Bronchial epithelial cell (primary cell): ENCODE results near the gene GMCL1. TPM values are rescaled to one million over a fixed set of nuclear protein-coding genes. Genes with fewer than 3 reads are reported as not detected.

Source experiments
- DNase-seq: peaks from one replicate; pipeline ENCODE4 v3.0.0-alpha.2; 2010; ENCODE audit warnings: low read depth
- FAIRE-seq: peaks from 2 replicates; lab custom pipeline; 2011; peaks lifted over from hg19 to GRCh38; lab: Jason Lieb, UNC
- H3K27me3 ChIP-seq: 2 replicates; pipeline ENCODE4 v1.5.1; 2011; ENCODE audit warnings: low read length; ENCODE audit not compliant: control insufficient read depth, insufficient read depth
- H3K36me3 ChIP-seq: 2 replicates; pipeline ENCODE4 v1.5.1; 2011; ENCODE audit warnings: low read length; ENCODE audit not compliant: control insufficient read depth, insufficient read depth
- H3K4me3 ChIP-seq: 2 replicates; pipeline ENCODE4 v1.5.1; 2011; ENCODE audit warnings: mild to moderate bottlenecking, low read depth, low read length, control low read depth
- CTCF ChIP-seq: IDR thresholded peaks from 2 replicates; pipeline ENCODE4 v1.5.1; 2011; ENCODE audit warnings: mild to moderate bottlenecking, moderate library complexity, low read length, control low read depth, inconsistent platforms; ENCODE audit not compliant: insufficient read depth, severe bottlenecking
- total RNA-seq: library from RNA; depleted of rRNA; stranded (reverse); fragments of >200 nt; gene quantifications from 2 replicates; pipeline ENCODE4 v1.2.1, GENCODE V29; 2014

GMCL1 gene
- total RNA-seq, 1 donor from 2014 or later, result 9.5 TPM

DNA sequence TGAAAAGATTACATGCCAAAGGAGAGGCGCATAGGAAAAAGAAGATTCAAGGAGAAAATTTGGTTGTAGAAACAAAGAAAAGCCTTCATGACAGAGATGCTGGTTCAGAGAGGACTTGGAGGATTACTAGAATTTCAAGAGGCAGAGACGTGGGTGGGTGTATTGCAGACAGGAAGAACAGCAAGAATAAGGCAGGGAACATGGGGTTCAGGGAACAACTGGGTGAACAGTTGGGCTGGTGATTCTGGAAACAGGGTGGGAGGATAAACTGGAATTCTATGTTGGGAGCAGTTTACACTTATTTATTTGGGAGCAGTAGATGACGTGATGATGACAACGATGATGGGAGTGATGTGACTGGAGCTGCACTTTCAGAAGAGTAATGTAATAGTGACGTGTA, 18.4 kb upstream of the GMCL1 start:
- Histone ChIP-seq H3K36me3 (peaks cover 22% of the 10 kb centered on the region), H3K27me3 (no peaks in the 10 kb centered on the region), H3K4me3 (no peak overlapping the region)
- TF ChIP-seq CTCF, result no peak
- FAIRE-seq, result no peak
- no peak for DNase-seq

- DNase-seq (no peak), FAIRE-seq (no peak)
- no peak overlapping the region for H3K4me3 ChIP-seq
- peaks cover 19% of the 10 kb centered on the region for H3K36me3 ChIP-seq
- TF ChIP-seq CTCF, result no peak
- no peaks in the 10 kb centered on the region for H3K27me3 ChIP-seq
Measured at GRCh38 chr2:69811591-69811990, 17.9 kb upstream of the GMCL1 start.

GRCh38 chr2:69815717-69816116, 13.7 kb upstream of the GMCL1 start:
- H3K4me3 ChIP-seq, result no peak overlapping the region
- no peaks in the 10 kb centered on the region for H3K27me3 ChIP-seq
- no peak for TF ChIP-seq CTCF
- FAIRE-seq, result no peak
- DNase-seq, result no peak
- H3K36me3 ChIP-seq, result peaks cover 19% of the 10 kb centered on the region

DNA sequence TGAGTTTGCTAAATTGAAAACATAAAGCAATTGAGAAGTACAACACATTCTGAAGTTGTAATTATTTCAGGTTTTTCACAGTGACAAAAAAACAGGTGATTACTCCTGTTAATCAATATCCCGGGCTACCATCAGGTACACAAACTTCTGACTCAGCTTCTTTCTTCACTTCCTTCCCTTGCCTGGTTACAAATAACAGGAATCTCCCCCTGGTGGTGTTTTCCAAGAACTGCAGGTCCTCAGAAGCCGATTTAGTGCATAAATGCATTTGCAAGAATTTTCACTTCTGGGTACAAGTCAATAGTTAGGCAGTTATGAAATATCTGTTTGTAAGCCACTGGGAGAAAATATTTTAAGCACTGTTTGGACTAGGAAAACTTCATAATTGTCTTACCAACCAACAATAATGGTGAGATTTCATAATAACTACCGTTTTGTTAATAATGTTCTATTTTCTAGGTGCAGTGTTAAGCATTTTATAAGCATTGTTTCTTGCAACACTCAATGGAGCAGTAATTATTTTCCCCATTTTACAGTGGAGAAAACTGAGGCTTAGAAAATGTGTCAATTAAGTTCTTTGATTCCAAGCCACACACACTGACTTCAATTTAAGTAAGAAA, 12.4 kb upstream of the GMCL1 start:
- peaks cover 18% of the 10 kb centered on the region for H3K36me3 ChIP-seq
- H3K4me3 ChIP-seq, result no peak overlapping the region
- no peaks in the 10 kb centered on the region for H3K27me3 ChIP-seq
- DNase-seq (peak; percentile 90), FAIRE-seq (no peak)
- TF ChIP-seq CTCF, result peak; percentile 63

DNA sequence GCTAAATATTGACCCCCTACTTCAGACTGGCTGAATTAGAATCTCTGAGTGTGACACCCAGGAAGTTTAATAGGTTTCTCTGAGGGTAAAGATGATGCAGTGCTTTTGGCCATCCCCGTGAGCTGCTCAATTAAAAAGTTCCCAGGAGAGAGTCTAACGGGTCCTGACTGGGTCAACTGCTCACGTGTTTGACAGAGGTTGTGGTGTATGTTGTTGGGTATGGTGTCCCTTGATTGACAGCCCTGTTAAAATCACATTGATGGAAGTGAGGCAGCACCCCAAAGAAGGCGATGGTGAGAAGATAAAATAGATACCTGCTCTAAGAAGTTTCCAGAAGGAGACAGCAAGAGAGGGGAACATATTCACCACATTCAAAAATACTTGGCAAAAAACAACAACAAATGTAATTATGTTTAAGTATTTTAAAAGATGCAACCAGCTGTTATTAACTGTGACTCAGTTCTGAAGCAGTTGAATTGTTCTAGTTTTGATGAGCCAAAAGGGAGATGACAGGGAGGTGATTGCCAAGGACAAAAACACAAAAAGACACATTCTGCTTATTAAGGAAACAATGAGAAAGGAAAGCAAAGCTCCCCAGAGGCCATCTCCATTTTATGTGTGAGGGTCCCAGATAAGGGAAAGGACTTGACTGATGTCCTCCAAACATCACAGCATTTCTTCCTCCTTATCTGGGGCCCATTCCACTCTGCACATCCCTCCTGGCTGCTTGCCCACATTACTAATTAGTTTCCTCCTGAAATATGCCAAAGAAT, 11.5 kb upstream of the GMCL1 start:
- Histone ChIP-seq H3K36me3 (peaks cover 16% of the 10 kb centered on the region), H3K4me3 (no peak overlapping the region), H3K27me3 (no peaks in the 10 kb centered on the region)
- FAIRE-seq, result no peak
- no peak for TF ChIP-seq CTCF
- DNase-seq, result no peak
